Measurements from ENCODE around the gene RNASE13.

The RNASE13 gene

GRCh38 chr14:21063479-21063878, 28.9 kb upstream of the RNASE13 start:
- DNase-seq, result no peak

GRCh38 chr14:21061347-21061668, 26.7 kb upstream of the RNASE13 start:
- DNase-seq, result no peak

GRCh38 chr14:21060614-21061346, 26.2 kb upstream of the RNASE13 start:
- no peak for DNase-seq

- no peak for DNase-seq
These were observed 25.4 kb upstream of the RNASE13 start for GRCh38 chr14:21059842-21060613.

- no peak for DNase-seq
These were observed 24.3 kb upstream of the RNASE13 start for GRCh38 chr14:21058903-21059302.

- DNase-seq, result no peak
These were observed 23.4 kb upstream of the RNASE13 start, which contains the start of gene RNASE8 for GRCh38 chr14:21057803-21058675. TSS of gene RNASE8 (plus strand) at chr14:21057822. CDS start at chr14:21057893, 71 bp downstream.

- DNase-seq, result no peak
These were observed 22.0 kb upstream of the RNASE13 start for GRCh38 chr14:21056520-21057163.

GRCh38 chr14:21055432-21056117, 21.0 kb upstream of the RNASE13 start:
- DNase-seq, result no peak

GRCh38 chr14:21054768-21055145, 20.1 kb upstream of the RNASE13 start:
- DNase-seq, result no peak

GRCh38 chr14:21054123-21054767, 19.6 kb upstream of the RNASE13 start:
- no peak for DNase-seq

GRCh38 chr14:21053184-21054122, 18.8 kb upstream of the RNASE13 start:
- no peak for DNase-seq

- no peak for DNase-seq
These were observed 16.0 kb upstream of the RNASE13 start for GRCh38 chr14:21050597-21050996.

GRCh38 chr14:21049271-21049673, 14.7 kb upstream of the RNASE13 start:
- no peak for DNase-seq

- DNase-seq, result no peak
These were observed 14.0 kb upstream of the RNASE13 start for GRCh38 chr14:21048638-21049037.

- no peak for DNase-seq
These were observed 12.8 kb upstream of the RNASE13 start for GRCh38 chr14:21047378-21047781.

- DNase-seq, result no peak
These were observed 9.5 kb upstream of the RNASE13 start for GRCh38 chr14:21043974-21044618.

- DNase-seq, result no peak
These were observed 8.9 kb upstream of the RNASE13 start for GRCh38 chr14:21043387-21043973.

- no peak for DNase-seq
These were observed 8.3 kb upstream of the RNASE13 start for GRCh38 chr14:21042918-21043317.

GRCh38 chr14:21041676-21042433, 7.2 kb upstream of the RNASE13 start, which contains the start of gene RNASE7:
TSS of gene RNASE7 (plus strand) at chr14:21042362. CDS start at chr14:21042993, 631 bp downstream.
- no peak for DNase-seq
